Cardiac fibroblast (primary cell): ENCODE data around the gene RASSF4.

Experiments
- DNase-seq, 2 donors: peaks; one replicate each; pipeline versions ENCODE4 v3.0.0 to v3.0.0-alpha.2; 2010; ENCODE audit warnings: low read depth in 2 of 2
- H3K4me3 ChIP-seq, 2 donors: replicated peaks in 1 of 2; 1 replicate in 1 of 2; 2 replicates in 1 of 2; pipeline ENCODE4 v1.5.1; 2011; ENCODE audit warnings: low read depth in 2 of 2, low read length in 2 of 2, mild to moderate bottlenecking in 2 of 2, moderate library complexity in 1 of 2
- TF ChIP-seq, protein P1 (sequence below): IDR thresholded peaks from one replicate; pipeline ENCODE4 v1.5.1; 2011; ENCODE audit warnings: low read depth, mild to moderate bottlenecking, low read length, inconsistent platforms

The RASSF4 gene

DNA sequence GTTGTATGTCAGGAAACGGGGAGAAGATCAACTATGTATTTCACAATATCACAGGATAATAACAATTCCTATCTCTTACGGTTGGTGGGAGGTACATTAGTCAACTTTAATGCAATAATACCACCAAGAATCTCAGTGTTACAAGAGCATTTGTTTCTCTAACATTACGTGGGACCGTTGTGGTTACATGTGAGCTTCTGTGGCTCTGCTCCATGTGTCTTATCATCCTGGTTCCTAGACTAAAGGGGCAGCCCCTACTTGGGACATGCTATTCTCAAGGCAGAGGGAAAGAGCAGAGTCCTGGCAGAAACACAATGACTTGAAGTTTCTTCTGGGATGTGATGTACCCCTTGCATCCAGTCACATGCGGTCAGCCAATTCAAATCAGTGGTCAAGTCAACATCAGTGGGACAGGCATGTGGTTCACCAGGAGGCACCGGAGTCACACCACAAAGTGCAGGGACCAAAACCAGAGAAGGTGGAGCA is 38.6 kb downstream of the RASSF4 start:
- H3K4me3 ChIP-seq: no peak overlapping the region
- TF ChIP-seq, protein P1, sequence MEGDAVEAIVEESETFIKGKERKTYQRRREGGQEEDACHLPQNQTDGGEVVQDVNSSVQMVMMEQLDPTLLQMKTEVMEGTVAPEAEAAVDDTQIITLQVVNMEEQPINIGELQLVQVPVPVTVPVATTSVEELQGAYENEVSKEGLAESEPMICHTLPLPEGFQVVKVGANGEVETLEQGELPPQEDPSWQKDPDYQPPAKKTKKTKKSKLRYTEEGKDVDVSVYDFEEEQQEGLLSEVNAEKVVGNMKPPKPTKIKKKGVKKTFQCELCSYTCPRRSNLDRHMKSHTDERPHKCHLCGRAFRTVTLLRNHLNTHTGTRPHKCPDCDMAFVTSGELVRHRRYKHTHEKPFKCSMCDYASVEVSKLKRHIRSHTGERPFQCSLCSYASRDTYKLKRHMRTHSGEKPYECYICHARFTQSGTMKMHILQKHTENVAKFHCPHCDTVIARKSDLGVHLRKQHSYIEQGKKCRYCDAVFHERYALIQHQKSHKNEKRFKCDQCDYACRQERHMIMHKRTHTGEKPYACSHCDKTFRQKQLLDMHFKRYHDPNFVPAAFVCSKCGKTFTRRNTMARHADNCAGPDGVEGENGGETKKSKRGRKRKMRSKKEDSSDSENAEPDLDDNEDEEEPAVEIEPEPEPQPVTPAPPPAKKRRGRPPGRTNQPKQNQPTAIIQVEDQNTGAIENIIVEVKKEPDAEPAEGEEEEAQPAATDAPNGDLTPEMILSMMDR: no peak
- peak; percentile 83 to 92 for DNase-seq

DNA sequence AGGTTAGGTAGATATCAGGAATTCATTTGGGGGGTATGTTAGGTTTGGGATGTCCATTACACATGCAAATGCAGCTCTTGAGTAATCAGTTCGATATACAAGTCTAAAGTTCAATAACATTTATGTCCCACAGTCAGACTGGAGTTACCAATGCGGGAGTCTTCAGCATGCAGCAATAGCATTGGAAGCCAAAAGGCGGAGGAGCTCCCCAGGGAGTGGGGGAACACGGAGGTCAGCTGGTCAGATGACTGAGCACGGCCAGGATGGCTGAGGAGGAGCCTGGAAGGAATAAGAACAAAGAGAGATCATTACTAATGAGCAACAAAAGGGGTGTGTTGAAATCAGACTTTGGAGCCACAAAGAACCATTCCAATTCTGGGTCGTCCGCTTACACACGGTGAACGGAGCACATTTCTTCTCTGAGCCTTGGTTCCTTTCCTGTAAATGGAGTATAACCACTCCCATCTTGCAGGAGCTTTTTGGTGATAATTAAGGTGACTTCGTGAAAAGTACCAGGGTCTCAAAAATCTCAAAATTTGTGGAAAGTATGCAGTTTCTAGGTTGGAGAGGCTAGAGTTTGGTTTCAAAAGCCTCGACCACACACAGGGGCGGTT is 40.6 kb downstream of the RASSF4 start:
- DNase-seq: peak; percentile 93 to 98
- TF ChIP-seq, protein P1: no peak
- H3K4me3 ChIP-seq: peak overlapping the region; percentile 22 to 53

DNA sequence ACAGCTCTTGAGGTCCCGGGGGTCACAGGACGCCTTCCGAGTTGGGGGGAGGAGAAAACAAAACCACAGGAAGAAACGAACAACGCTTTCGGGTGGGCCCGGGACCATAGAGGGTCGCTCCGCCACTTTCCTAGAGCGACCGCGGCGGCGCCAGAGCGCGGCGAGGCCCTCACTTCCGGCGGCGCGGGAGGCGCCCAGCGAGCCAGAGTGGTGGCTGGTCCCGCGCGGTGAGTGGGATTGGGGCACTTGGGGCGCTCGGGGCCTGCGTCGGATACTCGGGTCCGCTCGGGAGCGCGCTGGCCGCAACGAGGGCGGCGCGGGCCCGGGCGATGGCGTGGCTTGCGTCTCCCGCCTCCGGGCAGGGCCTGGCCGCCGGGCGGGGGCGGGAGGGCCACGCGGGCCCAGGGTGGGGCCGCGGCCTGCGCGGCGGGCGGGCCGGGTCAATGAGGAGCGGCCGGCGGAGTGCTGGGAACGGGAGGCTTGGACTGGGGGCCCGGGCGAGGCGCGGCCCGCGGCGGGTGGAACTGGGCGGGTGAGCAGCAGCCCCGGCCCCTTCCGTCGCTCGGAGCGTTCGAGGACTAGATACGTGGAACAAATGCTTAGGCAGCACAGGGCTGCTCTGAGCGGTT is 41.3 kb downstream of the RASSF4 start, which contains the start of gene ZNF22:
TSS of gene ZNF22 (plus strand) at position 172 of the 629 bp plus-strand sequence. CDS start 2,446 bp downstream, outside the sequence.
- DNase-seq: peak; percentile 70 to 79
- TF ChIP-seq, protein P1: no peak
- H3K4me3 ChIP-seq: peak within 1 kb of the TSS; percentile 48 to 53

GRCh38 chr10:45001381-45002148 is 42.0 kb downstream of the RASSF4 start:
- TF ChIP-seq, protein P1: peak; percentile 33
- H3K4me3 ChIP-seq: peak overlapping the region; percentile 48 to 53
- peak; percentile 83 to 88 for DNase-seq

DNA sequence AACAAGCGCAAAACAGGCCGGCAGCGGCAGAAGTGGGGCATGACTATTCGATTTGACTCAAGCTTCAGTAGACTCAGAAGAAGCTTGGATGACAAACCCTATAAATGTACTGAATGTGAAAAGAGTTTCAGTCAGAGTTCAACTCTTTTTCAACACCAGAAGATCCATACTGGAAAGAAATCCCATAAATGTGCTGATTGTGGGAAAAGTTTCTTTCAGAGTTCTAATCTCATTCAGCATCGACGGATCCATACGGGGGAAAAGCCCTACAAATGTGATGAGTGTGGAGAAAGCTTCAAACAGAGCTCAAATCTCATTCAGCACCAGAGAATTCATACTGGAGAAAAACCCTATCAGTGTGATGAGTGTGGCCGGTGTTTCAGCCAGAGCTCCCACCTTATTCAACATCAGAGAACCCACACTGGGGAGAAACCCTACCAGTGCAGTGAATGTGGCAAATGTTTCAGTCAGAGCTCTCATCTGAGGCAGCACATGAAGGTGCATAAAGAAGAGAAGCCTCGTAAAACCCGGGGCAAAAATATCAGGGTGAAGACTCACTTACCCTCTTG is 43.9 kb downstream of the RASSF4 start:
- no peak for DNase-seq
- H3K4me3 ChIP-seq: no peak overlapping the region
- TF ChIP-seq, protein P1: no peak

DNA sequence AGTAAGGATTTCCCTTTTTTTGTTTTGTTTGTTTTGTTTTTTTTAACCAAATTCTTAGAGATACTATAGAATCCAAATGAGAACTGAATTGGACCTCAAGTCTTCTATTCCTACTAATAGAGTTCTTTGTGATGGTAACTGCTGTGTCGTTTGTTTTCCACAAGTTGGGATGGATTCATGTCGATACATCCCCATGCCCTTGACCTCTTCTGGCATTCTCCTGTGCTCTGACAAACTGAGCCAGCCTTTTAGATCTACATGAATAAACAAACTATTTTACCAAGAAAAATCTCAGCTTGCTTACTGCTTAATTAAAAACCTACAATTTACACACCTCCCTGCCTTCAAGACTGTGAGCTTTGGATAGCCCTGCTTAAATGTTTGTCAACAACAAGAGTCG is 45.1 kb downstream of the RASSF4 start:
- H3K4me3 ChIP-seq: no peak overlapping the region
- TF ChIP-seq, protein P1: no peak
- no peak for DNase-seq
